ENCODE data around the gene KDM4B.

DNA sequence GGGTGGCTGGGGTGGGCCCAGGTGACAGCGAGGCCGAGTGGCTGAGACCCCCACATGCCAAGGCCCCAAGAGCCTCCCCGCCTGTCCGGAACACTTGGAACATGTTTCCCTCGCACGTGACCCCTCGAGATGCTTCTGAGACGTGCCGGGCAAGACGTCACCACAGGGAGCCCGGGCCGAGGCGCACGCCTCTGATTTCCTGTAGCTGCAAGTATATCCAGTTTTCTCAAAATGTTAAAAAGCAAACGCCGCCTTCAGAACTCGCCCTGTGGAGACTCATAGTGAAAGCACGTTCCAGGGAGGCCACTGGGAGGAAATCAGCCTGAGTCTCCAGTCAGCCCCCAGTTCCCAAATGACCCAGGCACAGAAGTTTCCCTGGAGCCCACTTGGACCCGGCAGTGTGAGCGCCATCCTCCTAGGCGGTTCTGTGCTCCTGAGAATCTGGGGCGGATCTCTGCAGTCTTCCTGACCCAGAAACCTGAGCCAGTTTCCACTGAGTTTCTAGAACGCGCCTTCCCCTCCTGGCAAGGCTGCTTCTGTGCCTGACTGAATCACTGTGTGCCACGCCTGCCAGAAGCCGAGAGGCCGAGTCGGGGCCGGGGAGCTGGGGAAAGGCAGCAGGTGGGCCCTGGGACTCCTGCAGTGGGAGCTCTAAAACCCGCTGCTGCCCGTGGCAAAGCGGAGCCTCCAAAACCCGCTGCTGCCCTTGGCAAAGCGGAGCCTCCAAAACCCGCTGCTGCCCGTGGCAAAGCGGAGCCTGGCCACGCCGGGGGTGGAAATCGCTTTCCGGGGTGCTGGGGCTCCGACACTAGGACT lies 179.3 kb downstream of the KDM4B start:
- TF ChIP-seq, protein P1, sequence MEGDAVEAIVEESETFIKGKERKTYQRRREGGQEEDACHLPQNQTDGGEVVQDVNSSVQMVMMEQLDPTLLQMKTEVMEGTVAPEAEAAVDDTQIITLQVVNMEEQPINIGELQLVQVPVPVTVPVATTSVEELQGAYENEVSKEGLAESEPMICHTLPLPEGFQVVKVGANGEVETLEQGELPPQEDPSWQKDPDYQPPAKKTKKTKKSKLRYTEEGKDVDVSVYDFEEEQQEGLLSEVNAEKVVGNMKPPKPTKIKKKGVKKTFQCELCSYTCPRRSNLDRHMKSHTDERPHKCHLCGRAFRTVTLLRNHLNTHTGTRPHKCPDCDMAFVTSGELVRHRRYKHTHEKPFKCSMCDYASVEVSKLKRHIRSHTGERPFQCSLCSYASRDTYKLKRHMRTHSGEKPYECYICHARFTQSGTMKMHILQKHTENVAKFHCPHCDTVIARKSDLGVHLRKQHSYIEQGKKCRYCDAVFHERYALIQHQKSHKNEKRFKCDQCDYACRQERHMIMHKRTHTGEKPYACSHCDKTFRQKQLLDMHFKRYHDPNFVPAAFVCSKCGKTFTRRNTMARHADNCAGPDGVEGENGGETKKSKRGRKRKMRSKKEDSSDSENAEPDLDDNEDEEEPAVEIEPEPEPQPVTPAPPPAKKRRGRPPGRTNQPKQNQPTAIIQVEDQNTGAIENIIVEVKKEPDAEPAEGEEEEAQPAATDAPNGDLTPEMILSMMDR (IDR thresholded peaks at IDR 0.05), result no peak
- no peak for TF ChIP-seq POLR2A (IDR thresholded peaks at IDR 0.05)
